Panc1 (cell line): ENCODE data around the gene CCDC141. TPM values are rescaled to one million over a fixed set of nuclear protein-coding genes. Genes with fewer than 3 reads are reported as not detected.
"Not testable (repeated sequence)": the region's sequence is repeated elsewhere in the genome, so short reads cannot be mapped to it uniquely, and the experiment has no call there.

Experiments used
- ATAC-seq: fragments of 200-7000 bp; cut with Tn5 transposase; 2 replicates; pipeline ENCODE4 v1.9.1; 2020; ENCODE audit warnings: mild to moderate bottlenecking, moderate library complexity
- BruUV-seq: library from RNA; stranded (reverse); fragments of 400-500 nt; replicated peaks from 2 replicates; lab custom pipeline; 2021; lab: Mats Ljungman, UMichigan
- CTCF ChIA-PET: fragments of 300-600 bp; sonication (Branson Sonifier 250); formaldehyde crosslinking; loops from one replicate; lab custom pipeline; 2022; ENCODE audit warnings: antibody characterized with exemption; lab: Charles Lee
- POLR2A ChIA-PET: fragments of 300-600 bp; sonication (Branson Sonifier 250); formaldehyde crosslinking; loops from one replicate; lab custom pipeline; 2022; ENCODE audit warnings: antibody characterized with exemption; lab: Charles Lee
- DNase-seq: peaks from one replicate; pipeline ENCODE4 v3.0.0-alpha.2; 2010; ENCODE audit warnings: low read depth, low spot score
- H3K27ac ChIP-seq: 2 replicates; pipeline ENCODE4 v1.5.1; 2011; ENCODE audit warnings: mild to moderate bottlenecking, low read length, inconsistent platforms
- H3K27me3 ChIP-seq: fragments of 200-500 bp; sonication (Bioruptor generic); 2 replicates; pipeline ENCODE4 v1.6.0; 2014; ENCODE audit warnings: low read length, inconsistent platforms; ENCODE audit not compliant: control insufficient read depth, insufficient read depth
- H3K36me3 ChIP-seq: fragments of 200-500 bp; sonication (Bioruptor generic); 2 replicates; pipeline ENCODE4 v1.5.1; 2014; ENCODE audit warnings: inconsistent platforms, mild to moderate bottlenecking, low read length, moderate library complexity; ENCODE audit not compliant: control insufficient read depth, insufficient read depth
- H3K4me1 ChIP-seq: 2 replicates; pipeline ENCODE4 v1.5.1; 2011; ENCODE audit warnings: inconsistent platforms, mild to moderate bottlenecking, low read length, moderate library complexity; ENCODE audit not compliant: control insufficient read depth, insufficient read depth
- H3K4me3 ChIP-seq, 2 experiments: 2 replicates each; pipeline ENCODE4 v1.5.1; 2011 to 2012; ENCODE audit warnings: low read depth in 2 of 2, low read length in 2 of 2, mild to moderate bottlenecking in 2 of 2, inconsistent platforms in 1 of 2, moderate library complexity in 1 of 2
- H3K9me3 ChIP-seq: fragments of 200-500 bp; sonication (Bioruptor generic); 2 replicates; pipeline ENCODE4 v1.5.1; 2014; ENCODE audit warnings: low read depth, mild to moderate bottlenecking, inconsistent platforms, low read length, moderate library complexity; ENCODE audit not compliant: control insufficient read depth, insufficient read depth
- POLR2AphosphoS5 ChIP-seq: IDR thresholded peaks from 2 replicates; pipeline ENCODE4 v1.6.1; 2012; ENCODE audit warnings: mild to moderate bottlenecking, low read depth, low read length, moderate library complexity
- SIN3A ChIP-seq: IDR thresholded peaks from 2 replicates; pipeline ENCODE4 v1.6.1; 2012; ENCODE audit warnings: low read depth, mild to moderate bottlenecking, low read length, moderate library complexity, borderline replicate concordance; ENCODE audit not compliant: insufficient read depth
- TCF7L2 ChIP-seq: IDR thresholded peaks from 2 replicates; pipeline ENCODE4 v1.6.1; 2011; ENCODE audit warnings: mild to moderate bottlenecking, low read depth, low read length, inconsistent platforms
- in situ Hi-C: cut with HindIII; loops from 2 replicates; pipeline ENCODE4 v1.10.0; 2016; ENCODE audit warnings: low sequenced_read_pairs, low pct_unique_long_range_greater_than_20kb
- intact Hi-C: fragments of 100-400 bp; cut with micrococcal nuclease; formaldehyde crosslinking; loops from one replicate; pipeline ENCODE4 v1.10.0; 2022; ENCODE audit not compliant: unreplicated experiment
- total RNA-seq: library from RNA; stranded (reverse); gene quantifications from one replicate; pipeline ENCODE4 v1.2.1, GENCODE V29; 2021; ENCODE audit not compliant: unreplicated experiment
- TF ChIP-seq, protein P1 (sequence below): fragments of 450-650 bp; IDR thresholded peaks from 2 replicates; pipeline ENCODE4 v1.5.1; 2017; ENCODE audit warnings: mild to moderate bottlenecking
- TF ChIP-seq, protein P2 (sequence below), 2 experiments: IDR thresholded peaks; 2 replicates each; pipeline ENCODE4 v1.6.1; 2011 to 2012; ENCODE audit warnings: low read depth in 2 of 2, control low read depth in 1 of 2, low read length in 1 of 2, mild to moderate bottlenecking in 1 of 2, moderate library complexity in 1 of 2; ENCODE audit not compliant: insufficient read depth in 1 of 2

The CCDC141 gene
- total RNA-seq, 1 experiment from 2014 or later = 0.10 TPM

DNA sequence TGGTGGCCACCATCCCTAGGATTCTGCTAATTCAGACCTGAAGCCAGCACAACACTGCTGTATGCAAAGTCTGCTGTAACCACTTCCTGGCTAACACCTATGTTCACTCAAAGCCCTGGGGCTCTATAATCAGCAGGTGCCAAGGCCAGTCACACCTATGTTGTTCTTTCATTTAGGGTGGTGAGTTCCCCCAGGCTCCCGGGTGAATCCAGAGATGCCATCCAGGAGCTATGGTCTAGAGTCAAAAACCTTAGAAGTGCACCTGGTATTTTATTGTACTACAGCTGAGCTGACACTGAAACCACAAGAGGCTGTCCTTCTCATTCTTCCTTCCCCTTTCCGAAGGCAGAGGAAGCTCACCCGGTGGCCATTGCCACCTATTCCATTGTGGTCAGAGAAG, 46.2 kb upstream of the CCDC141 start:
- ChIA-PET POLR2A (no interaction called here), CTCF (no interaction called here)
- in situ Hi-C loops (no loop called here), intact Hi-C loops (no loop called here)
- H3K27ac ChIP-seq = no peak overlapping the region
- H3K27me3 ChIP-seq = no peaks in the 10 kb centered on the region
- no peaks in the 10 kb centered on the region for H3K36me3 ChIP-seq
- no peaks in the 10 kb centered on the region for H3K4me1 ChIP-seq
- DNase-seq (no peak), ATAC-seq (no peak)
- no peak overlapping the region for H3K4me3 ChIP-seq
- no TSS peak for BruUV-seq
- TF ChIP-seq, protein P1, sequence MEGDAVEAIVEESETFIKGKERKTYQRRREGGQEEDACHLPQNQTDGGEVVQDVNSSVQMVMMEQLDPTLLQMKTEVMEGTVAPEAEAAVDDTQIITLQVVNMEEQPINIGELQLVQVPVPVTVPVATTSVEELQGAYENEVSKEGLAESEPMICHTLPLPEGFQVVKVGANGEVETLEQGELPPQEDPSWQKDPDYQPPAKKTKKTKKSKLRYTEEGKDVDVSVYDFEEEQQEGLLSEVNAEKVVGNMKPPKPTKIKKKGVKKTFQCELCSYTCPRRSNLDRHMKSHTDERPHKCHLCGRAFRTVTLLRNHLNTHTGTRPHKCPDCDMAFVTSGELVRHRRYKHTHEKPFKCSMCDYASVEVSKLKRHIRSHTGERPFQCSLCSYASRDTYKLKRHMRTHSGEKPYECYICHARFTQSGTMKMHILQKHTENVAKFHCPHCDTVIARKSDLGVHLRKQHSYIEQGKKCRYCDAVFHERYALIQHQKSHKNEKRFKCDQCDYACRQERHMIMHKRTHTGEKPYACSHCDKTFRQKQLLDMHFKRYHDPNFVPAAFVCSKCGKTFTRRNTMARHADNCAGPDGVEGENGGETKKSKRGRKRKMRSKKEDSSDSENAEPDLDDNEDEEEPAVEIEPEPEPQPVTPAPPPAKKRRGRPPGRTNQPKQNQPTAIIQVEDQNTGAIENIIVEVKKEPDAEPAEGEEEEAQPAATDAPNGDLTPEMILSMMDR = no peak
- TF ChIP-seq TCF7L2 (no peak), SIN3A (no peak), POLR2AphosphoS5 (no peak)
- TF ChIP-seq, protein P2, sequence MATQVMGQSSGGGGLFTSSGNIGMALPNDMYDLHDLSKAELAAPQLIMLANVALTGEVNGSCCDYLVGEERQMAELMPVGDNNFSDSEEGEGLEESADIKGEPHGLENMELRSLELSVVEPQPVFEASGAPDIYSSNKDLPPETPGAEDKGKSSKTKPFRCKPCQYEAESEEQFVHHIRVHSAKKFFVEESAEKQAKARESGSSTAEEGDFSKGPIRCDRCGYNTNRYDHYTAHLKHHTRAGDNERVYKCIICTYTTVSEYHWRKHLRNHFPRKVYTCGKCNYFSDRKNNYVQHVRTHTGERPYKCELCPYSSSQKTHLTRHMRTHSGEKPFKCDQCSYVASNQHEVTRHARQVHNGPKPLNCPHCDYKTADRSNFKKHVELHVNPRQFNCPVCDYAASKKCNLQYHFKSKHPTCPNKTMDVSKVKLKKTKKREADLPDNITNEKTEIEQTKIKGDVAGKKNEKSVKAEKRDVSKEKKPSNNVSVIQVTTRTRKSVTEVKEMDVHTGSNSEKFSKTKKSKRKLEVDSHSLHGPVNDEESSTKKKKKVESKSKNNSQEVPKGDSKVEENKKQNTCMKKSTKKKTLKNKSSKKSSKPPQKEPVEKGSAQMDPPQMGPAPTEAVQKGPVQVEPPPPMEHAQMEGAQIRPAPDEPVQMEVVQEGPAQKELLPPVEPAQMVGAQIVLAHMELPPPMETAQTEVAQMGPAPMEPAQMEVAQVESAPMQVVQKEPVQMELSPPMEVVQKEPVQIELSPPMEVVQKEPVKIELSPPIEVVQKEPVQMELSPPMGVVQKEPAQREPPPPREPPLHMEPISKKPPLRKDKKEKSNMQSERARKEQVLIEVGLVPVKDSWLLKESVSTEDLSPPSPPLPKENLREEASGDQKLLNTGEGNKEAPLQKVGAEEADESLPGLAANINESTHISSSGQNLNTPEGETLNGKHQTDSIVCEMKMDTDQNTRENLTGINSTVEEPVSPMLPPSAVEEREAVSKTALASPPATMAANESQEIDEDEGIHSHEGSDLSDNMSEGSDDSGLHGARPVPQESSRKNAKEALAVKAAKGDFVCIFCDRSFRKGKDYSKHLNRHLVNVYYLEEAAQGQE (IDR thresholded peaks at IDR 0.05; ENCODE audit: insufficient read depth in 1 of 2, low read depth in 2 of 2, low read length in 1 of 2) = no peak
- H3K9me3 ChIP-seq = no peaks in the 10 kb centered on the region

DNA sequence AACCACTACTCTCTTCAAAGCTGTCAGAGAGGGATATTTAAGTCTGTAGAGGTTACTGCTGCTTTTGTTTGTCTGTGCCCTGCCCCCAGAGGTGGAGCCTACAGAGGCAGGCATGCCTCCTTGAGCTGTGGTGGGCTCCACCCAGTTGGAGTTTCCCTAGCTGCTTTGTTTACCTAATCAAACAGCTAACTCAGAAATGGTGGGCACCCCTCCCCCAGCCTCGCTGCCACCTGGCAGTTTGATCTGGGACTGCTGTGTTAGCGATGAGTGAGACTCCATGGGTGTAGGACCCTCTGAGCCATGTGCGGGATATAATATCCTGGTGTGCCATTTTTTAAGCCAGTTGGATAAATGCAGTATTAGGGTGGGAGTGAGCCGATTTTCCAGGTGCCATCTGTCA, 43.0 kb upstream of the CCDC141 start:
- H3K27me3 ChIP-seq, H3K36me3 ChIP-seq, BruUV-seq, ATAC-seq, CTCF ChIA-PET, H3K9me3 ChIP-seq, in situ Hi-C loops, POLR2A ChIA-PET, H3K4me1 ChIP-seq, intact Hi-C loops, DNase-seq, H3K27ac ChIP-seq, H3K4me3 ChIP-seq: not testable (repeated sequence)

DNA sequence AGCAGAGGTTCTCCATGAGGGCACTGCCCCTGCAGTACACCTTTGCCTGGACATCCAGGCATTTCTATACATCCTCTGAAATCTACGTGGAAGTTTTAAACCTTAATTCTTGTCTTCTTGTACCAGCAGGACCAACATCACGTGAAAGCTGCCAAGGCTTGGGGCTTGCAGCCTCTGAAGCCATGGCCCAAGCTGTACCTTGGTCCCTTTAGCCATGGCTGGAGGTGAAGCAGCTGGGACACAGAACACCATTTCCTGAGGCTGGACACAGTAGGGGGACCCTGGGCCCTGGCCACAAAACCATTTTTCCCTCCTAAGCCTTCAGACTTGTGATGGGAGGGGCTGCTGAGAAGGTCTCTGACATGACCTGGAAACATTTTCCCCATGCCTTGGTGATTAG, 32.8 kb upstream of the CCDC141 start:
- DNase-seq = no peak
- ChIA-PET CTCF (no interaction called here), POLR2A (no interaction called here)
- Histone ChIP-seq H3K4me1 (no peaks in the 10 kb centered on the region), H3K27me3 (no peaks in the 10 kb centered on the region), H3K36me3 (no peaks in the 10 kb centered on the region), H3K4me3 (no peak overlapping the region), H3K9me3 (no peaks in the 10 kb centered on the region), H3K27ac (no peak overlapping the region)
- in situ Hi-C loops = no loop called here
- ATAC-seq = no peak
- TF ChIP-seq, protein P1 = no peak
- BruUV-seq = no TSS peak
- intact Hi-C loops = no loop called here
